SK-N-MC (cell line): ENCODE measurements around the gene ACP7.

ENCODE experiments used
- EZH2 ChIP-seq: fragments of 200-600 bp; sonication (generic); IDR thresholded peaks from one replicate; pipeline ENCODE4 v1.6.1; 2017; ENCODE audit warnings: antibody characterized with exemption
- POLR2AphosphoS5 ChIP-seq: IDR thresholded peaks from 2 replicates; pipeline ENCODE4 v1.6.1; 2012; ENCODE audit warnings: mild to moderate bottlenecking, low read depth, low read length, borderline replicate concordance

GRCh38 chr19:39080431-39080830, 3.7 kb upstream of the ACP7 start:
- TF ChIP-seq EZH2 (no peak), POLR2AphosphoS5 (no peak)
